GM18861 (cell line): ENCODE data around the gene PHLDA3.
"Not testable (repeated sequence)": the region's sequence is repeated elsewhere in the genome, so short reads cannot be mapped to it uniquely, and the experiment has no call there.

Experiments
- ATAC-seq: cut with Tn5 transposase; IDR thresholded peaks from one replicate; pipeline ENCODE4 v1.9.1; 2021; ENCODE audit not compliant: unreplicated experiment

Gene PHLDA3

DNA sequence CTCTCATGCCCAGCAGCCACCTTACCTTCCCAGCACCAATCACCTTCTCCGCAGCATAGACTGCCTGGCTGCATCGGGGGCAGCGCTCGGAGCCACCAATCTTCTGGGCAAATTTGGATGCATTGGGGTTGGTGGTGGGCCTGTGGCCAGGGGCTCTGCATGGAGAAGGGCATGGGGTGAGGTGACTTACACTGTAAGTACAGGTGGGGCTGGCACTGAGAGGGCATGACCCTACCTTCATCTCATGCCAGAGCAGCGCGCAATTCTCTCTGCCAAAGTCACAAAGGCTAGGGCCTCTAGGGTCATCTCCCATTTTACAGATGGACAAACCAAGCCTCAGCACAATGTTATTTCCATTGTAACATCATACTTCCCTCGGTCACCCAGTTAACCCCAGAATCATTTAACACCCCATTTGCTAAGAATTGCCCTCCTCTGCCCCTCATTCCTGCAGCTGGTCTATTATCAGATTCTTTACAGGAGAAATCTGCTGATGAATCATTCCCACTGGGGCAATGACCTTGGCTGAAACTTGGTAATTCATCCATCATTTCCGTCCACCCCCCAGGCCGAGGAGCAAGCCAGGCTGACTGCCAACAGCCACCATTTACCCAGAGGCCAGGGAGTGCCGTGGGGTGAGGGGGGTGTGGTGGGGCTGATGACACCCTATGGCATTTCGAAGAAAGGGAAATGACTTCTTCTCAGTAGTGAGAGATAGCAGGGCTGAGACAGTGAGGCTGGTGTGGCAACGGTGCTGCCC is 20.0 kb upstream of the PHLDA3 start:
- no peak for ATAC-seq

- ATAC-seq = no peak
Measured at GRCh38 chr1:201487742-201488141, 18.8 kb upstream of the PHLDA3 start.

GRCh38 chr1:201486187-201486586 is 17.2 kb upstream of the PHLDA3 start:
- no peak for ATAC-seq

- ATAC-seq = no peak
Measured at GRCh38 chr1:201485184-201485774, 16.3 kb upstream of the PHLDA3 start.

GRCh38 chr1:201483373-201483949 is 14.5 kb upstream of the PHLDA3 start:
- no peak for ATAC-seq

- no peak for ATAC-seq
Measured at GRCh38 chr1:201482755-201483154, 13.8 kb upstream of the PHLDA3 start.

GRCh38 chr1:201481761-201482493 is 12.9 kb upstream of the PHLDA3 start:
- peak; percentile 59 for ATAC-seq

DNA sequence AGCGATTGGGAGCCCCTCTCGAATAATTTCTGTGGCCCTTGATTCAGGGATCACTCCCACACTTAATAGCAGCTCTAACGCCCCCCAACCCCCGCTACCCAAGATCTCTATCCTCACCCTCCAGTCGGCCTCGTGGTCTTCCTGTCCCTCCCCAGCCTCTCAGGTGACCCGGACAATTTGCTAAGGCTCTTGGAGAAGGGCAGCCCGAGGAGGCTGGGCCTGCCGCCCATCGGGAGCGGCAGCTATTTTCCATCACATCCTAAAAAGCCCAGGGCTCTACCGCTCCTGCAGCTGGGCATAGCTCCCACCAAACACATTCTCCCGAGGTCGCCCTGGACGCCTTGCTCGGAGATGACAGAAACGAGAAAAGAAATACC is 12.0 kb upstream of the PHLDA3 start:
- no peak for ATAC-seq

DNA sequence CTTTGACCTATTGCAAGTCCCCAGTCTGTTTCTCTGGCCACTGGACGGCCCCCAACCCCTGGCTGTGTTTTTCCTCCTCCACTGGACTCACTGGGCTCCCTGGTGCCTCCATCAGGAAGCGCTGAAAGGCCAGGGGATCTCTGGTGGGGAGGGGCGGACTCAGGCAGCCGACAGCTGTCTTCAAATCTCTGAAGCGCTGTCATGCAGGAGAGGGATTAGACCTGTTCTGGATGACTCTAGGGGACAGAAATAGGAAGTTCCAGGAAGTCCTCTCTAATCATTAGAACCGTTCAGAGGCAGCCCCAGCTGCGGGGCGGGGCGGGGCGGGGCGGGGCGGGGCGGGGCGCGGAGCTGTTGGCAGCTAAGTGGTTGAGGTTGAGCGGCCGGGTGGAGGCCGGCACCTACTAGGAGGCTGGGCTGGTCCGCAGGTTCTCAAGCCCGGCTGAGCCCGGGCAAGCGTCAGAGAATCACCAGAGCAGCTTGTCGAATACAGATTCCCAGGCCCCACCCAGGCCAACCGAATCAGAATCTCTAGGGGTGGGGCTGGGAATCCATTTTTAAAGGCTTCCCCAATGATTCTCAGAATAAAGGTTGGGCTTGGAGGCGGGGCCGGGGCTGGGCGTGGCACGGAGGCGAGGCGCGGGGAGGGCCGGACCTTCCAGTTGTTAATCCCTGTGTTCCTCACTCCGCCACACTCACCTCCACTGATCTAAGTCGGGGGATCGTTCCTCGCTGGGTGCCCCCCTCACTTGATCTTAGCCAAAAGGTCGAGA is 11.4 kb upstream of the PHLDA3 start:
- ATAC-seq = peak; percentile 29

GRCh38 chr1:201479201-201479730 is 10.3 kb upstream of the PHLDA3 start:
- ATAC-seq = no peak

DNA sequence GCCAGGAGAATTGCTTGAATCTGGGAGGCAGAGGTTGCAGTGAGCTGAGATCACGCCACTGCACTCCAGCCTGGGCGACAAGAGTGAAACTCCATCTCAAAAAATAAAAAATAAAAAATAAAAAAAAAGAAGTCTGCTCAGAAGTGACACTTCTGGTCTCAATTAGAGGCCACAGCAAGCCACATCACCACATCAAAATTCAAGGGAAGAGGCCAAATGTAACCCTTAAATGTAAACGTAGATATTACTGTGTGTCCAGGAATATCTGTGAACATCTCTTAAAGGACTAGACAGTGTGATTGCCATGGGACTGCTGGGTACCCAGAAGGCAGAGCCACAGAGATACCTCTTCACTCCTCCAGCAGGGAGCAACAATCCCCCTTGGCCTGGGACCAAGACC is 9.7 kb upstream of the PHLDA3 start:
- ATAC-seq = not testable (repeated sequence)

DNA sequence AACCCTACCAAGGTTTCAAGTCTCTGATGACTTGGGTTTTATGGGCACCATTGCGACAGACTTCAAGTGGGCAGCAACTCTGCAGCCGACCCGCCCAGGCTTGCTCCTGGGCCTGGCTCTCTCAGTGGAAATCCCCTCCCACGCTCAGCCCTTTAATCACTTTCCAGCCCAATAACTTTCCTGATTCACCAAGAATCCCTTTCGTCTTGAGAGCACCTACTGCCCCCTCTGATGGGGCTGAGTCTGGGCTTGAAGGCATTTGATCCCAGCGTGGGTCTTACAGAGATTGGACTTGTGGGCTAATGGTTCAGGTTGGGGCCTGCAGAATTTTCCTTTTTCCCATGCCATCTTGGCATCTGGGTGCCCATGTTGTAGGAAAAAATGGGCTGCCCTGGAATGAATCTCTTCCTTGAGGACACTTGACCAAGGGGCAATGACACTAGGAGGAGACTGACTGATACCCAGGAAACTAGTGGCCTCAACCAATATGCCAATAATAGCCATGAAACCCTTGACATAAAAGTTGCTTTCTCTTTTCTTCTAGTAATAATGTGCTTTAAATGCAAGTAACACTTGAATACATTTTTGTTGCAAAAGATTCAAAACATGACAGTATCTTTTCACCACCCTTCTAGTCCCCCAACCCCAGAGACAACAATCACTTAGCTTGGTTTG is 7.8 kb upstream of the PHLDA3 start:
- ATAC-seq = no peak

DNA sequence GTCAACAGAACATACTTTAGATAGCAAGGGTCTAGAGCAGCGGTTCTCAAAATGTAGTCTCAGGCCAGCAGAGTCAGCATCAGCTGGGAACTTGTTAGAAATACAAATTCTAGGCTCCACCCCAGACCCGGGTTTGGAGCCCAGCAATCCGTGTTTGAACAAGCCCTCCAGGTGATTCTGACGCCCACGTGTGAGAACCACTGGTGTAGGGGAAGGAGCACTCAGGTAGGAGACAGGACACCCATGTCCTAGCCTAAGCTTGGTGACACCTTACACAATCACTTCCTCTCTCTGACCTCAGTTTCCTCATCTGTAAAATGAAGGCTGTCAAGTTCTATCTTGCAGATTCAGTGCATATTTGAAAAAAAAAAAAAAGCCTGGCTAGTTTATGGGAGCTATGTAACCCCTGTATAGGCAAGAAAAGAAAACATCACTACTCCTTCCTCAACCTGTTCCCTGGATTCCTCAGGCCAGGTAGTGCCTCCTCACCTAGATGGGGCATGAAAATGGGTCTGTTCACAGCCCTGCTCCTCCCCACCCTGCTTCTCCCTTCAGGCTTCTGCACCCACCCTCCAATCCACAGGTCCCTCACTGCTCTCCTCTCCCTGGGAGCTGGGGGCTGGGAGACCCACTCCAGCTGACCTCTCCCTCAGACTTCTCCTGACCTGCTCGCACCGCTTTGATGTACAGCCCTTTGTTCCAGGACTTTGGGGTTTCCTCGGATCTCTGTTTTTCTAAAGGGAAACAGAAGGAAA is 7.1 kb upstream of the PHLDA3 start:
- ATAC-seq = no peak

- ATAC-seq = no peak
Measured at GRCh38 chr1:201475130-201475529, 6.1 kb upstream of the PHLDA3 start.

DNA sequence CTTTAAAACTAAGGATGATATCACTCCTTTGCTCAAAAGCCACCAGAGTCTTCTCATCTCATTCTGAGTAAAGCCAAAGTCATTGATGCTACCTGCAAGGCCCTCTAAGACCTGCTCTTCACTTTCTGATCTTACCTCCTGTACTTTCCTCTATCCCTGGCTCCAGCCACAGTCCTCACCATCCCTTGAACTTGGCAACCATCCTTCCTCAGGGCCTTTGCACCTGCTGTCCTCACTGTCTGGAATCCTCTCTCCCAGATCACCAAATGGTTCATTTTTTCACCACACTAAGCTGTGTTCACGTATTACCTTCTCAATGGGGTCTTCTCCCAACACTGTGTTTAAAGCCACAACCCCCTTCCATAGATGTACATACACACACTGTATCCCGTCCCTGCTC is 4.3 kb upstream of the PHLDA3 start:
- ATAC-seq = no peak

DNA sequence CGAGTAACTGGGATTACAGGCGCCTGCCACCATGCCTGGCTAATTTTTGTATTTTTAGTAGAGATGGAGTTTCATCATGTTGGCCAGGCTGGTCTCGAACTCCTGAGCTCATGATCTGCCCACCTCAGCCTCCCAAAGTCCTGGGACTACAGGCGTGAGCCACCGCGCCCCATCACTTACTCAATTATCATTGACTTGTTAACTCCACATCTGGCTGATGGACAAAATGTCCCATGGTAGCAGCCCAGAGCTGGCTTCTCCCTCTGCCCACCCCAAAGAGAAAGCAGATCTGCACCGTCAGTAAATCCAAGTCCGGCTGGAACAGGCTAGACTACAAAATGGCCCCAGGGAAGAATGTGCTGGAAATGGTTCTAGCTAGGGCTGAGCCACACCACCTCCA is 3.3 kb upstream of the PHLDA3 start:
- not testable (repeated sequence) for ATAC-seq

- ATAC-seq = no peak
Measured at GRCh38 chr1:201471772-201472171, 2.8 kb upstream of the PHLDA3 start.

- ATAC-seq = no peak
Measured at GRCh38 chr1:201470581-201470980, 1.6 kb upstream of the PHLDA3 start.

DNA sequence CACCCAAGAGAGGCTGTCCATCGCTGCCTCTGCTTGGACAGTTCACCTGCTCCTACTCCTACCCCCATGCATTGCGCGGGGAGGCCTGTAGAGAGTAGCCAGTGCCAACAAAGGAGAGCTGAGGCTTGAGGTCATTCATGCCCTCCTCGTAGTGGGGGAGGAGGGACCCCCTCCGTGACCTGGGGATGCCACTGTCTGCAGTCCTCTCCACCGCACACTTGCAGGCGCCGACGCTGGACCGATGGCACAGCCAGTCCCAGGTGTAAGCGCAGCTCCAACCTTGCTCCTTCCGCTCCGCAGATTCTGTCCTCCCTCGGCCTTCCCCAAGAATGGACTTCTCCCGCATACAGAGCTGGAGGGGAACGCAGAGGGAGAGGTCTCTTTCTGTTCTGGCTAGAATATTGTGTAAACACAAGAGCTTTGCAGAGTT is 672 bp upstream of the PHLDA3 start:
- no peak for ATAC-seq

DNA sequence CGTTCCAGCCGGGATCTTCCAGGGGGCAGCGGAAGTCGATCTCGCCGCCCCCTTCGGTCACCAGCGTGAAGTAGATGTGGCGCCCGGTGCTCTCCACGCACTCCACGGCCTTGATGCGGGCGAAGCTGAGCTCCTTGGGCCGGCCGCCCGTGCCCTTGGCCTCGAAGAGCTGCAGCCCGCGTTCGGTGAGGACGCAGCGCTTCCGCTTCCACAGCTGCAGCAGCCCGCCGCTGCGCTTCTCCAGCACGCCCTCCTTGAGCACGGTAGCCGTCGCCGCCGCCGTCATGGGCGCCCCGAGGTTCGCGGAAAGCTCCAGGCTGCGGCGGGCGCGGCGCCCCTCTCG is 516 bp downstream of the PHLDA3 start:
- ATAC-seq = peak; percentile 36
